ENCODE data around the gene F13A1. TPM values are rescaled to one million over a fixed set of nuclear protein-coding genes. Genes with fewer than 3 reads are reported as not detected.
A peak's percentile ranks its signal among the peaks of the same experiment; 100 is the strongest.

The F13A1 gene
- polyA plus RNA-seq, 2 of the 4 experiments (the other 2 are of a cell fraction): not detected

- 19% methylated on average over 2 of the region's 2 CpGs for WGBS (ENCODE audit: missing lambda C conversion rate)
- Histone ChIP-seq H3K4me3 (no peak overlapping the region), H3K4me1 (no peaks in the 10 kb centered on the region), H3K9me3 (no peaks in the 10 kb centered on the region), H3K27ac (no peak overlapping the region), H3K4me2 (no peak overlapping the region)
- CTCF ChIA-PET: no interaction called here
- POLR2A ChIA-PET: no interaction called here
- TF ChIP-seq, protein P1, sequence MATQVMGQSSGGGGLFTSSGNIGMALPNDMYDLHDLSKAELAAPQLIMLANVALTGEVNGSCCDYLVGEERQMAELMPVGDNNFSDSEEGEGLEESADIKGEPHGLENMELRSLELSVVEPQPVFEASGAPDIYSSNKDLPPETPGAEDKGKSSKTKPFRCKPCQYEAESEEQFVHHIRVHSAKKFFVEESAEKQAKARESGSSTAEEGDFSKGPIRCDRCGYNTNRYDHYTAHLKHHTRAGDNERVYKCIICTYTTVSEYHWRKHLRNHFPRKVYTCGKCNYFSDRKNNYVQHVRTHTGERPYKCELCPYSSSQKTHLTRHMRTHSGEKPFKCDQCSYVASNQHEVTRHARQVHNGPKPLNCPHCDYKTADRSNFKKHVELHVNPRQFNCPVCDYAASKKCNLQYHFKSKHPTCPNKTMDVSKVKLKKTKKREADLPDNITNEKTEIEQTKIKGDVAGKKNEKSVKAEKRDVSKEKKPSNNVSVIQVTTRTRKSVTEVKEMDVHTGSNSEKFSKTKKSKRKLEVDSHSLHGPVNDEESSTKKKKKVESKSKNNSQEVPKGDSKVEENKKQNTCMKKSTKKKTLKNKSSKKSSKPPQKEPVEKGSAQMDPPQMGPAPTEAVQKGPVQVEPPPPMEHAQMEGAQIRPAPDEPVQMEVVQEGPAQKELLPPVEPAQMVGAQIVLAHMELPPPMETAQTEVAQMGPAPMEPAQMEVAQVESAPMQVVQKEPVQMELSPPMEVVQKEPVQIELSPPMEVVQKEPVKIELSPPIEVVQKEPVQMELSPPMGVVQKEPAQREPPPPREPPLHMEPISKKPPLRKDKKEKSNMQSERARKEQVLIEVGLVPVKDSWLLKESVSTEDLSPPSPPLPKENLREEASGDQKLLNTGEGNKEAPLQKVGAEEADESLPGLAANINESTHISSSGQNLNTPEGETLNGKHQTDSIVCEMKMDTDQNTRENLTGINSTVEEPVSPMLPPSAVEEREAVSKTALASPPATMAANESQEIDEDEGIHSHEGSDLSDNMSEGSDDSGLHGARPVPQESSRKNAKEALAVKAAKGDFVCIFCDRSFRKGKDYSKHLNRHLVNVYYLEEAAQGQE (IDR thresholded peaks at IDR 0.05): no peak
- no peak for TF ChIP-seq NPAS2 (CRISPR knock-in tag; IDR thresholded peaks at IDR 0.05; ENCODE audit: borderline replicate concordance)
- no peak for TF ChIP-seq RFX5 (IDR thresholded peaks at IDR 0.05)
- ATAC-seq: no peak
- no peak for FAIRE-seq
- no peak for DNase-seq (ENCODE audit: low read depth in 1 of 2, low spot score in 1 of 2)
Measured at GRCh38 chr6:6202886-6203285, 117.6 kb downstream of the F13A1 start.

DNA sequence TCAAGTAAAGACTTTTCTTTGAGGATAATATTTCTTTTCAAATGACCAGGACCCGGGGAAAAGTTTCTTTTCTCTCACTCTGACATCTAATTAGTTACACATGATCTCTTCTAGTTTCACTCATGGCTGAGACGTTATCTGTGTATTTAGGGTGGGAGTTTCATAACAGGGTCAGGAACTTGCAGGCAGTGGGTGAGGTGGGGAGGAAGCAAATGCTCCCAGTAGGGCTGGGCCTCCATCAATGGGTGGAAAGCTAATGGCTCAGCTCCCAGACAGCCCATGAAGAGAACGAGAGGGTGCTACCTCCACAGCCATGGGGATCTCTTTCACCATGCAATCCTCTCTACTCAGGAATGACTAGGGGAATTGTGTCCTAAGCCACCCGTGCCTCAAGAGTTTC, 119.3 kb downstream of the F13A1 start:
- H3K4me1 ChIP-seq: no peaks in the 10 kb centered on the region
- no peak overlapping the region for H3K4me3 ChIP-seq
- ChIA-PET CTCF (no interaction called here), POLR2A (no interaction called here)
- no peak for FAIRE-seq
- ATAC-seq: no peak
- no peak for DNase-seq (ENCODE audit: low read depth in 1 of 2, low spot score in 1 of 2)
- no peaks in the 10 kb centered on the region for H3K9me3 ChIP-seq
- no peak overlapping the region for H3K27ac ChIP-seq
- TF ChIP-seq MAZ (IDR thresholded peaks at IDR 0.05; ENCODE audit: borderline replicate concordance, low read depth, low read length) (no peak), MYC (IDR thresholded peaks at IDR 0.05; ENCODE audit: borderline replicate concordance, low read length) (no peak), KDM1A (IDR thresholded peaks at IDR 0.05; ENCODE audit: low read depth) (no peak), FOXS1 (CRISPR knock-in tag; IDR thresholded peaks at IDR 0.05) (no peak), PBX3 (IDR thresholded peaks at IDR 0.05) (no peak), EHF (CRISPR knock-in tag; IDR thresholded peaks at IDR 0.05) (no peak)
- WGBS (ENCODE audit: missing lambda C conversion rate): 0% methylated on average over 3 of the region's 4 CpGs
- no peak overlapping the region for H3K4me2 ChIP-seq

DNA sequence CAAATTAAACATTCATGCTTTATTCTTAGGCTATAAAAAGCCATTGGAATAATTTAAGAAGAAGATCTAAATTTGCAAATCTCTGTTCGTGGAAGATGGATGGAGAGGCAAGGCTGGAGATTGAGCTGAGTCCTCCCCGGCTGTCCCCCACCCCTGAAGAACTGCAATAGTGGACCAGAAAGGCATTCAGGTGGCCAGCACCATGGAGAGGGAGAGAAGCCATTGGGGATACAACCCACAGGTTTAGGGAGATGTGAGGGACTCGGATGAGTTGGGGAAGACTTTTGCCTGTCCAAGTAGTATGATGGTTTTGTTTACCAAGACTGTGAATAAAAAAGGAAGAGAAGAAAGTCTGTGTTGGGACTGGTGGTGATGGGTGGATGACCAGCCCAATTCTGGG, 120.8 kb downstream of the F13A1 start:
- 16% methylated on average over 3 of the region's 3 CpGs for WGBS (ENCODE audit: missing lambda C conversion rate)
- POLR2A ChIA-PET: no interaction called here
- no peak overlapping the region for H3K4me3 ChIP-seq
- no peak overlapping the region for H3K27ac ChIP-seq
- no peak overlapping the region for H3K4me2 ChIP-seq
- CTCF ChIA-PET: no interaction called here
- DNase-seq (ENCODE audit: low read depth in 1 of 2, low spot score in 1 of 2) (no peak), FAIRE-seq (no peak), ATAC-seq (no peak)
- no peaks in the 10 kb centered on the region for H3K4me1 ChIP-seq
- no peaks in the 10 kb centered on the region for H3K9me3 ChIP-seq
- TF ChIP-seq TP53 (CRISPR knock-in tag; IDR thresholded peaks at IDR 0.05) (no peak), RARB (CRISPR knock-in tag; IDR thresholded peaks at IDR 0.05) (no peak)

- no peak for ATAC-seq
- peak; percentile 26 for TF ChIP-seq MAFK (IDR thresholded peaks at IDR 0.05; ENCODE audit: partially characterized antibody)
- no peak for TF ChIP-seq ZNF302 (CRISPR knock-in tag; IDR thresholded peaks at IDR 0.05)
- no peak for TF ChIP-seq BHLHE40 (IDR thresholded peaks at IDR 0.05; ENCODE audit: low read depth, low read length)
- no peak for FAIRE-seq
Measured at GRCh38 chr6:6196762-6197161, 123.7 kb downstream of the F13A1 start.

More at GRCh38 chr6:6196762-6197161, 123.7 kb downstream of the F13A1 start:
- no peak for DNase-seq (ENCODE audit: low read depth in 1 of 2, low spot score in 1 of 2)
- POLR2A ChIA-PET: no interaction called here
- Histone ChIP-seq H3K4me2 (no peak overlapping the region), H3K9me3 (no peaks in the 10 kb centered on the region), H3K27ac (no peak overlapping the region), H3K4me1 (no peaks in the 10 kb centered on the region), H3K4me3 (no peak overlapping the region)
- CTCF ChIA-PET: no interaction called here
- WGBS (ENCODE audit: missing lambda C conversion rate): 4% methylated on average over 3 of the region's 3 CpGs
